Mesothelial cell of epicardium (in vitro differentiated cells): Measurements from ENCODE around the gene PBOV1. TPM values are rescaled to one million over a fixed set of nuclear protein-coding genes. Genes with fewer than 3 reads are reported as not detected.

Source experiments
- DNase-seq, 2 experiments: peaks; one replicate each; pipeline ENCODE4 v3.0.0; 2021; ENCODE audit warnings: low spot score in 2 of 2; ENCODE audit not compliant: unreplicated experiment in 2 of 2
- H3K27ac Mint-ChIP-seq: 2 replicates; pipeline ENCODE4 v1.8.0; 2021; ENCODE audit warnings: mixed read lengths
- H3K27me3 Mint-ChIP-seq: 2 replicates; pipeline ENCODE4 v1.8.0; 2021; ENCODE audit warnings: low read depth, mixed read lengths
- H3K36me3 Mint-ChIP-seq: 2 replicates; pipeline ENCODE4 v1.8.0; 2021; ENCODE audit warnings: mixed read lengths
- H3K4me1 Mint-ChIP-seq: 2 replicates; pipeline ENCODE4 v1.8.0; 2021; ENCODE audit warnings: mixed read lengths
- H3K4me3 Mint-ChIP-seq: 2 replicates; pipeline ENCODE4 v1.8.0; 2021; ENCODE audit warnings: mild to moderate bottlenecking, moderate library complexity, mixed read lengths
- H3K9me3 Mint-ChIP-seq: 2 replicates; pipeline ENCODE4 v1.8.0; 2021; ENCODE audit warnings: mixed read lengths
- total RNA-seq: library from RNA; stranded (reverse); gene quantifications from 3 replicates; pipeline ENCODE4 v1.2.1, GENCODE V29; 2021
- TF ChIP-seq, protein P1 (sequence below): fragments of 200-600 bp; sonication (generic); IDR thresholded peaks from one replicate; pipeline ENCODE4 v1.5.0; 2021; ENCODE audit warnings: antibody characterized with exemption; ENCODE audit not compliant: unreplicated experiment

PBOV1 gene
- total RNA-seq, 1 donor from 2014 or later = not detected

GRCh38 chr6:138258991-138259390, 40.7 kb upstream of the PBOV1 start:
- no peaks in the 10 kb centered on the region for H3K27me3 Mint-ChIP-seq
- TF ChIP-seq, protein P1, sequence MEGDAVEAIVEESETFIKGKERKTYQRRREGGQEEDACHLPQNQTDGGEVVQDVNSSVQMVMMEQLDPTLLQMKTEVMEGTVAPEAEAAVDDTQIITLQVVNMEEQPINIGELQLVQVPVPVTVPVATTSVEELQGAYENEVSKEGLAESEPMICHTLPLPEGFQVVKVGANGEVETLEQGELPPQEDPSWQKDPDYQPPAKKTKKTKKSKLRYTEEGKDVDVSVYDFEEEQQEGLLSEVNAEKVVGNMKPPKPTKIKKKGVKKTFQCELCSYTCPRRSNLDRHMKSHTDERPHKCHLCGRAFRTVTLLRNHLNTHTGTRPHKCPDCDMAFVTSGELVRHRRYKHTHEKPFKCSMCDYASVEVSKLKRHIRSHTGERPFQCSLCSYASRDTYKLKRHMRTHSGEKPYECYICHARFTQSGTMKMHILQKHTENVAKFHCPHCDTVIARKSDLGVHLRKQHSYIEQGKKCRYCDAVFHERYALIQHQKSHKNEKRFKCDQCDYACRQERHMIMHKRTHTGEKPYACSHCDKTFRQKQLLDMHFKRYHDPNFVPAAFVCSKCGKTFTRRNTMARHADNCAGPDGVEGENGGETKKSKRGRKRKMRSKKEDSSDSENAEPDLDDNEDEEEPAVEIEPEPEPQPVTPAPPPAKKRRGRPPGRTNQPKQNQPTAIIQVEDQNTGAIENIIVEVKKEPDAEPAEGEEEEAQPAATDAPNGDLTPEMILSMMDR = no peak
- H3K36me3 Mint-ChIP-seq = peaks cover 3% of the 10 kb centered on the region
- DNase-seq = no peak
- H3K27ac Mint-ChIP-seq = no peak overlapping the region
- no peaks in the 10 kb centered on the region for H3K4me1 Mint-ChIP-seq
- no peaks in the 10 kb centered on the region for H3K9me3 Mint-ChIP-seq
- no peak overlapping the region for H3K4me3 Mint-ChIP-seq

DNA sequence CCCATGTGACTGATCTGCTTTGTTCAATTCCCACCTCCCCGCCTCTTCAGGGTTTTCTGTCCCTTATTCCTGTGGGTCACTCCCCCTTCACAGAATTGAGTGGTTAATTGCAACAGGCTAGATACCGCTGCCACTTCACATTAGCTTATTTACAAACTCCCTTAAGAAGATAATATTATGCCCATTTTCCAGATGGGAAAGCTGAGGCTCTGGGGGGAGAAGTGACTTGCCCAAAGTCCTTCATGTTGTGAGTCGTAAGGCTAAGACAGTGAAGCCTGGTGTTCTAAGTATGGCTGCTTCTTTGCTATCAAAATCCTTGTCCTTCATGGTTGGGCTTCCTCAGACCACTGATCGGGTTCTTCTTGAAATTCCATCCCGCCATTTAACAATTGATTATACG, 39.9 kb upstream of the PBOV1 start:
- TF ChIP-seq, protein P1 = no peak
- Mint-ChIP-seq H3K9me3 (no peaks in the 10 kb centered on the region), H3K4me3 (no peak overlapping the region), H3K27me3 (no peaks in the 10 kb centered on the region), H3K4me1 (no peaks in the 10 kb centered on the region), H3K27ac (no peak overlapping the region), H3K36me3 (peaks cover 3% of the 10 kb centered on the region)
- DNase-seq = no peak

GRCh38 chr6:138257638-138258040, 39.3 kb upstream of the PBOV1 start:
- no peak for DNase-seq
- Mint-ChIP-seq H3K27ac (no peak overlapping the region), H3K36me3 (peaks cover 3% of the 10 kb centered on the region), H3K9me3 (no peaks in the 10 kb centered on the region), H3K4me3 (no peak overlapping the region), H3K27me3 (no peaks in the 10 kb centered on the region), H3K4me1 (no peaks in the 10 kb centered on the region)
- TF ChIP-seq, protein P1 = no peak

- no peaks in the 10 kb centered on the region for H3K9me3 Mint-ChIP-seq
- H3K4me1 Mint-ChIP-seq = no peaks in the 10 kb centered on the region
- TF ChIP-seq, protein P1 = no peak
- H3K27me3 Mint-ChIP-seq = no peaks in the 10 kb centered on the region
- peaks cover 3% of the 10 kb centered on the region for H3K36me3 Mint-ChIP-seq
- H3K27ac Mint-ChIP-seq = no peak overlapping the region
- H3K4me3 Mint-ChIP-seq = no peak overlapping the region
- no peak for DNase-seq
Measured at GRCh38 chr6:138255443-138255842, 37.2 kb upstream of the PBOV1 start.

GRCh38 chr6:138253731-138254130, 35.4 kb upstream of the PBOV1 start:
- no peak overlapping the region for H3K4me3 Mint-ChIP-seq
- no peaks in the 10 kb centered on the region for H3K27me3 Mint-ChIP-seq
- no peaks in the 10 kb centered on the region for H3K9me3 Mint-ChIP-seq
- no peak overlapping the region for H3K27ac Mint-ChIP-seq
- peaks cover 3% of the 10 kb centered on the region for H3K36me3 Mint-ChIP-seq
- TF ChIP-seq, protein P1 = no peak
- no peak for DNase-seq
- H3K4me1 Mint-ChIP-seq = no peaks in the 10 kb centered on the region

DNA sequence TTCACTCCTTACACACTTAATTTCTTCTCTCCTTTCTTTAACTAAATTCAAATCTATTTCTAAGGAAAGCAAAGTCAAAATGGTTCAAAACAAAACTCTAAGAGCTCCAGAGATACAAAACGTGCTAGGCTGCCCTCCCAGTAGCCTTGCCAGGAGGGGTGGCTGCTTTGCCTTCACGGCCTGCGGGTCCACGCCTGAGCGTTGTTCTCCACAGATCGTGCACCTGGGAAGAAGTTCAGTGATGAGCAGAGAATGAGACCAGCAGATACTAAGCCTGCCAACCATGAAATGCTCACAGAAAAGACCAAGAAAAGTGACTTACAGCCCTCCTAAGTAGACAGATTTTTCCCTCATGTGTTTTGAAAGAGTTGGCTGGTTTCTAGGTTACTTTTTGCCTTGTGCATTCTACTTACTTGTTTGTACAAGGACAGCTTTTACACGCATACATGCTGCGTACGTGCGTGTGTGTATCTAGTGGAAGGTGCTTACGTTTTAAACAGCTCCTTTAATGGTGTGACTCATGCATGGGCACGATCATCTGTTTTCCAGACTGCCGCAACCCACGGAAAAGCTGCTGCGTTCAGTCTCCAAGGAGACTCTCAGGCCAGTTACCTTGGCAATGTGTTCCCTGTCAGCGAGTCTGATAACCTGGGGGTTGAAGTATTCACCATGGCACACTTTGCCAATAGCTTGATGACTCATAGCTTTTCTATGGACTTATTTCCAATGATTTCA, 32.4 kb upstream of the PBOV1 start:
- H3K27me3 Mint-ChIP-seq = no peaks in the 10 kb centered on the region
- H3K36me3 Mint-ChIP-seq = peaks cover under 1% of the 10 kb centered on the region
- no peak overlapping the region for H3K4me3 Mint-ChIP-seq
- H3K4me1 Mint-ChIP-seq = no peaks in the 10 kb centered on the region
- no peak overlapping the region for H3K27ac Mint-ChIP-seq
- no peaks in the 10 kb centered on the region for H3K9me3 Mint-ChIP-seq
- TF ChIP-seq, protein P1 = no peak
- DNase-seq = no peak
